Osteoblast (primary cell): Measurements from ENCODE around the gene MTMR10. TPM values are rescaled to one million over a fixed set of nuclear protein-coding genes. Genes with fewer than 3 reads are reported as not detected.

Experiments
- DNase-seq: peaks from one replicate; pipeline ENCODE4 v3.0.0; 2011; ENCODE audit warnings: low spot score, mixed read lengths; ENCODE audit not compliant: insufficient read length; ENCODE audit errors: missing footprints
- H2AFZ ChIP-seq: 2 replicates; pipeline ENCODE4 v1.6.0; 2011; ENCODE audit warnings: mild to moderate bottlenecking, low read length
- H3K27ac ChIP-seq: 2 replicates; pipeline ENCODE4 v1.5.1; 2011; ENCODE audit warnings: mild to moderate bottlenecking, low read depth, low read length, moderate library complexity
- H3K27me3 ChIP-seq: 2 replicates; pipeline ENCODE4 v1.6.0; 2012; ENCODE audit warnings: mild to moderate bottlenecking, control low read depth, inconsistent platforms, low read length, moderate library complexity; ENCODE audit not compliant: insufficient read depth
- H3K36me3 ChIP-seq: 2 replicates; pipeline ENCODE4 v1.5.1; 2011; ENCODE audit warnings: mild to moderate bottlenecking, low read length, control low read depth, moderate library complexity; ENCODE audit not compliant: insufficient read depth
- H3K4me1 ChIP-seq: 2 replicates; pipeline ENCODE4 v1.5.1; 2011; ENCODE audit warnings: mild to moderate bottlenecking, low read length, control low read depth, moderate library complexity; ENCODE audit not compliant: insufficient read depth
- H3K4me2 ChIP-seq: 2 replicates; pipeline ENCODE4 v1.6.0; 2011; ENCODE audit warnings: mild to moderate bottlenecking, low read length; ENCODE audit not compliant: insufficient read depth
- H3K4me3 ChIP-seq: fragments of 200-600 bp; sonication (generic); 3 replicates; pipeline ENCODE4 v1.5.1; 2012; ENCODE audit warnings: mild to moderate bottlenecking, low read length, inconsistent platforms; ENCODE audit not compliant: insufficient read depth
- H3K79me2 ChIP-seq: 2 replicates; pipeline ENCODE4 v1.6.0; 2012; ENCODE audit warnings: mild to moderate bottlenecking, low read length, control low read depth, inconsistent platforms; ENCODE audit not compliant: insufficient read depth
- H3K9me3 ChIP-seq: 2 replicates; pipeline ENCODE4 v1.5.1; 2011; ENCODE audit warnings: low read depth, low read length, control low read depth
- H4K20me1 ChIP-seq: 2 replicates; pipeline ENCODE4 v1.6.0; 2012; ENCODE audit warnings: mild to moderate bottlenecking, low read length, control low read depth; ENCODE audit not compliant: insufficient read depth
- CTCF ChIP-seq: IDR thresholded peaks from 2 replicates; pipeline ENCODE4 v1.5.1; 2011; ENCODE audit warnings: mild to moderate bottlenecking, low read depth, low read length, moderate library complexity; ENCODE audit errors: extremely low read depth
- total RNA-seq: library from RNA; depleted of rRNA; stranded (reverse); fragments of >200 nt; gene quantifications from 2 replicates; pipeline ENCODE4 v1.2.3, GENCODE V29; 2012

MTMR10 gene
- total RNA-seq, 1 donor = 17.4 TPM

GRCh38 chr15:30997270-30997669 lies 5.8 kb upstream of the MTMR10 start:
- Histone ChIP-seq H3K4me3 (no peak overlapping the region), H3K36me3 (no peaks in the 10 kb centered on the region), H3K27me3 (peaks cover 1% of the 10 kb centered on the region), H3K4me1 (no peaks in the 10 kb centered on the region), H3K9me3 (no peaks in the 10 kb centered on the region), H3K4me2 (no peak overlapping the region), H3K27ac (no peak overlapping the region), H3K79me2 (no peaks in the 10 kb centered on the region), H2AFZ (no peak overlapping the region), H4K20me1 (no peaks in the 10 kb centered on the region)
- TF ChIP-seq CTCF = no peak
- DNase-seq = no peak

GRCh38 chr15:30992249-30992864 lies 929 bp upstream of the MTMR10 start:
- no peak for TF ChIP-seq CTCF
- H3K4me3 ChIP-seq = peak overlapping the region; percentile 94
- H3K79me2 ChIP-seq = peaks cover 30% of the 10 kb centered on the region
- H2AFZ ChIP-seq = peak overlapping the region; percentile 93
- H3K27me3 ChIP-seq = no peaks in the 10 kb centered on the region
- peak overlapping the region; percentile 79 for H3K27ac ChIP-seq
- DNase-seq = no peak
- no peaks in the 10 kb centered on the region for H3K36me3 ChIP-seq
- peaks cover 3% of the 10 kb centered on the region for H4K20me1 ChIP-seq
- H3K4me2 ChIP-seq = peak overlapping the region; percentile 83
- H3K4me1 ChIP-seq = peaks cover 7% of the 10 kb centered on the region
- H3K9me3 ChIP-seq = no peaks in the 10 kb centered on the region

GRCh38 chr15:30990446-30991254 lies 778 bp downstream of the MTMR10 start:
- Histone ChIP-seq H4K20me1 (peaks cover 7% of the 10 kb centered on the region), H3K27me3 (no peaks in the 10 kb centered on the region), H2AFZ (peak overlapping the region; percentile 73), H3K4me3 (peak overlapping the region; percentile 94), H3K4me1 (peaks cover 7% of the 10 kb centered on the region), H3K27ac (peak overlapping the region; percentile 79), H3K79me2 (peaks cover 41% of the 10 kb centered on the region), H3K36me3 (peaks cover 6% of the 10 kb centered on the region), H3K9me3 (no peaks in the 10 kb centered on the region), H3K4me2 (peak overlapping the region; percentile 83)
- peak; percentile 82 for DNase-seq
- no peak for TF ChIP-seq CTCF

GRCh38 chr15:30990036-30990435 lies 1.4 kb downstream of the MTMR10 start:
- Histone ChIP-seq H3K4me2 (peak overlapping the region; percentile 83), H3K4me3 (peak overlapping the region; percentile 94), H3K79me2 (peaks cover 48% of the 10 kb centered on the region), H3K36me3 (peaks cover 9% of the 10 kb centered on the region), H2AFZ (no peak overlapping the region), H3K27ac (peak overlapping the region; percentile 79), H3K9me3 (no peaks in the 10 kb centered on the region), H3K27me3 (no peaks in the 10 kb centered on the region), H3K4me1 (peaks cover 13% of the 10 kb centered on the region), H4K20me1 (peaks cover 10% of the 10 kb centered on the region)
- no peak for TF ChIP-seq CTCF
- peak; percentile 60 for DNase-seq
